ENCODE results near the gene UCK1. TPM values are rescaled to one million over a fixed set of nuclear protein-coding genes. Genes with fewer than 3 reads are reported as not detected.

The UCK1 gene
- total RNA-seq, 2 donors from 2014 or later: 22.6 to 29.5 TPM

DNA sequence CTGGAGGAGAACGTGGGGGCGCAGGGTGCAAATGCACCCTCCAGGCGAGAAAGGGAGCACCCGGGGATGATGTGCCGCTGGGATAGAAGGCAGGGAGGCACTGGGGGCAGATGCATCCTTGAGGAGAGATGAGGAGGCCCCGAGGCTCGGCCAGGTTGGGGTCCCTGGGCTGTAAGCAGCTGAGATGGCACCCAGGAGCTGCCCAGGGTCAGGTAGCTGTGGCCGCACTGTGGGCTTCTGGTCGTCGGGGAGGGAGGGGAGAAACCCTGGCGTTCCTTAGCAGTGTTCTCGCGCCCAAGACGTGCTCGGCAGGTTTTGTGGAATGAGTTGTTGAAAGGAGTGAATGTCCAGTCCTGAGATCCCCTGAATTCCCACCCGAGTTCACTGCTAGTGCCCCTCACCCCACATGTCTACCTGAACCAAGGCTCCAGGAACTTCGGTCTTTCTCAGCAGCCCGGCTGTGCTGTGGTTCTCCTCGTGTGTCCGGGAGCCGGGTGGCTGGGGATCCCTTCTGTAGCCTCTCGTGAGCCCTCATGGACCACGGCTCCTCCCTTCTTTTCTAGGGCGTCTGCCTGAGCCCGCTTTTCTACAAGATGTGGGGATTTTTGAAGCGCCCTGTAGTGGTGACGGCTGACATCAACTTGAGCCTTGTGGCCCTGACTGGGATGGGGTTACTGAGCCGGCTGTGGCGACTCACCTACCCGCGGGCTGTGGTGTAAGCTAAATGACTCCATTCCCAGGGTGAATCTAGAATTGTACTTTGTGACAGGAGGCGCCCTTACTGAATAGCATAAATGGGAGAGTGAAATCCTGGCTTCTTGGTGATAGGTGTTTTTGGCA, 27.2 kb downstream of the UCK1 start:
- DNase-seq: peak in 1 of 2 donors; percentile 26
- peak; percentile 23 for ATAC-seq
- intact Hi-C loops (cut with DNase I, micrococcal nuclease): no loop called here

DNA sequence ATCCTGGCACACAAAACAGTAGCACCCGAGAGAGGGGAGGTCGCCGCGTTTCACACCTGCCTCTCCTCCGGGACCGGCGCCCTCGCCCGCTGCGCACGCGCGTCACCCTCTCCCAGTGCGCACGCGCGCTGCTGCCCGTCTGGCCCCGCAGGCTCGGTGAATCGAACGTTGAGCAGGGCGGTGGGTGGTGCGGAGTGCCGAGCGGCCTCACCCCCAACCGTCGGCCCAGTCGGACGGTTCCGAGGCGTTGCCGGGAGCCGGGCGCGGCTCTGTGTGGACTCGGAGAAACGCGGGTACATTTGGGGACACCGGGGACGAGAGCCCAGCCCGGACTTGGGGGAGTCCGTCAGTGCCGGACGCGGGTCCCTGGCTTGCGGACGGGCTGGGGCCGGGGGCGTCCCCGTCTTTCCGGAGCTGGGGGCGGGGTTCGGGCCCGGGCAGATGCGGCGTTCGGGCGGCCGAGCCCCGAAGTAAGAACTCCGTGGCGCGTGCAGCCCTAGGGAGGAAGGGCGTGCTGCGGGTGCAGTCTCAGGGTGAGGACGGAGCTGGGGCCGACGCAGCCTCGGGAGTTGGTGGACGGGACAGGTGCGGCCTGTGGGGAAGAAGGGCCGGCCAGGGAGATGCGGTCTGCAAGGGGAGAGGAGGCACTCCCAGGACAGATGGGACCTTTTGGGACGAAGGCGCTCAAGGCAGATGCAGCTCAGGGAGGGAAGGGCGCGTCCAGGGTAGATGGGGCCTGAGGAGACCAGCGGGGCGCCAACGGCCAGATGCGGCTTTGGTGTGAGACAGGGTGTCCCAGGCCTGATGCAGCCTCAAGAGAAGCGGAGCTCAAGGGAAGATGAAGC, 28.1 kb downstream of the UCK1 start, which contains the start of gene POMT1:
POMT1 (plus strand) TSS at position 138 of the 845 bp plus-strand sequence. CDS start 1,301 bp downstream, outside the sequence.
- ATAC-seq: peak; percentile 92
- DNase-seq: peak; percentile 86 to 90
- intact Hi-C loops (cut with DNase I, micrococcal nuclease): no loop called here

DNA sequence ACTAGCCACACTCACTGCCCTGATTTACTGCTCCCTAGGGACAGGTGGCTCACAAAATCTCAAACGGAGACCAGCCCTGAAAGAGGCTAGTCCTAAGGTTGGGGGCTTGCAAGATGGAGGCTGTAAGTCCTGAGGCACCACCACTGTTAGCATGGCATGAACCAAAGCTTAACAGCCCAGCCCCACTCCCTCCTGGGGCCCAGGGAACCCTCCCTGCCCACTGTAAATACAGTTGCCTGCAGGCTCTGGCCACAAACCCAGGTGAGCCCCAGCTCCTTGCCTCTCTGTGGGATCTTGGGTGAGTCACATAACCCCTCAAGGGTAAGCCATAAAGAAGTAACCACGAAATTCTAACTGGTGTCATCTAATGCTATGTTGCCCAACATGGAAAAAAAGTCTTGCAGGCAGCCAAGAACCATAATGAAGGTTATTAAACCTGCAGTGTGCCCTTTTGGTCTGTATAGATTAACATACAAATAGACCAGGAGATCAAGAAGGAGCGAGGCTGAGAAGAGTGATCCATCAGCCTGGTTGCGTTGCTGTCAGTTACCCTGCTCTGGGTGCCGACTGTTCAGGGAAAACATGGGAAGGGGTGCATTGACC, 30.0 kb downstream of the UCK1 start:
- DNase-seq (no peak), ATAC-seq (no peak)
- intact Hi-C loops (cut with DNase I, micrococcal nuclease): no loop called here

DNA sequence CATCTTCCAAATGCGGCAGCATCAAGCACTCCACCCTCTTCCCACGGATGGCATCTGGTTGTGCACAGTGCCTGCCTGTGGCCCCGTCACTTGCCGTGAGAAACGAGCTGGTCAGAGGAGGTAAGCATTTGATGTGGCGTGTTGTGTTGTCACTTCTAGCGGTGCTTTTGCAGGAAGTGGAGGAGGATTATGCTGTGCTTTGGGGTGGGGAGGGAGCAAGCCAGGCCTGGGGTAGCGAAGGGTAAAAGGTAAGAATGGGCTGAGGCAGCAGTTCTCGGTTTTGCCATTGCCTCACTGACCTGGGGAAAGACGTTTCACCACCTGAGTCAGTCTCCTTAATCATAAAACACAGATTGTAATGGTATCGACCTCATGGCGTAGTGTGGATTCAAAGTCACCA, 30.7 kb downstream of the UCK1 start:
- ATAC-seq (no peak), DNase-seq (no peak)
- intact Hi-C loops (cut with DNase I, micrococcal nuclease): no loop called here

DNA sequence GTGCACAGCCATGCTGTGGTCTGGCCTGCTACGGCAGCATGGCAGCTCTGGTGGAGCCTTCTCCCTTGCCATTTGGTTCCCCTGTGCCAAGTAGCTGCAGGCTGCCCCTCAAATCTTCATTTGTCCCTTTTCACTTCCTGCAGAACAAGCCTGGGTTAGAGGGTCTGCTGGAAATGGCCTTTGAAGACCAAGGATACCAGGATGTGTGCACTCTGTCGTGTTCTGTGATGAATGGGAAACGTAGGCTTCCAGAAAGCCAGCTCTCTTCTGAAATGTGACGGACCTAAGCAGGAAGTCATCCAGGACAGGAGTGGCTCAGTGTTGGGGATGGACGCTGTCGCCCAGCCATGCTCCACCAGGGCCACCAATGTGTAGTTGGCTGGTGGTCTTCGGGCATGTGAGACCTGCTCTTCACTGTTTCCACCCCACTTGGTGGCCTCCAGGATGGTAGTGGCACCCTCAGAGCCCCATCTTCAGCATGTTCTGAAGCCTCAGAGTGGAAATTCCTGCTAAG, 31.8 kb downstream of the UCK1 start:
- intact Hi-C loops (cut with DNase I, micrococcal nuclease): no loop called here
- ATAC-seq (no peak), DNase-seq (no peak)

DNA sequence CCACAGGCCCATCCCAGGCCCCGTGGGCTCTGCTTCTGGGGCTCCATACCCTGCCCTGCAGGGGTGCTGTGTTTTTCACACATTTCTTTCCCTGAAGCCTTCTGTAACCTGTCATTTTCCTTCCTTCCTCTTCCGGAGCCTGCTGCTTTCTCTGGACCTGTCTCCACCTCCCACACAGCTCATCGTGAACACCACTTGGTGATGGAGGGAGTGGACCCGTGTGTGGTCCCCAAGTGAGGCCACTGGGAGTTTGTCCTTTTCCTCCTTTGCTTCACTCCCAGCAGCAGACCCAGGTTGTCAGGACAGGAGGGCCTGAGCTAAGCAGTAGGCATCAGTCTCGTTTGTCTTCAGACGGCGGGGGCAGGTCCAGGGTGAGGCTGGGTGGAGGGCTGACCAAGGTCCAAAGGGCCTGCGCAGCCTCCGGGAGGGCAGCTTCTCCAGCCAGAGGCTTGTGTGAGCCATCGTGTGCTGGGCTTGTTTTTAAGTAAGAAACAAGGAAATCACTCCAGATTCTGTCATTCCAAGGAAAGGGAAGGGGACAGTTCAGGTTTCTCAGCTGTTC, 34.1 kb downstream of the UCK1 start:
- DNase-seq (peak in 1 of 2 donors; percentile 42), ATAC-seq (peak; percentile 80)
- intact Hi-C loops (cut with DNase I, micrococcal nuclease): no loop called here

DNA sequence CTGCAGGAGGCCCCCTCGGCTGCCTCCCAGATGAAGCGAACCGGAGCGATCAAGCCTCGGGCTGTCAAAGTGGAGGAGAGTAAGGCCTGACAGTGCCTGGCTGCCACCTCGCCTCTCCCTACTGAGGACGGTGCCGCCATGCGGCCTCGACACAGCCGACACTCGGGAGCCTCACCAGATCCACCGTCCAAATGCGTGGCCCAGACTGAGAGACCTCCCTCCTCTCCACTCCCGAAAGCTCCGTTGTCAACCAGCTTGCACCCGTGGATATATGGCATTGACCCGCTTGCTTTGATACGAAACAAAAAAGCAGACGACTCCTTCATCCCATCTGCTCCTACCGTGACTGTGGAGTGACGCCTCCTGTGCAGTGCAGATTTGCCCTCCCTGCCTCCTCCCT, 35.3 kb downstream of the UCK1 start:
- DNase-seq: no peak
- intact Hi-C loops (cut with DNase I, micrococcal nuclease): no loop called here
- no peak for ATAC-seq

DNA sequence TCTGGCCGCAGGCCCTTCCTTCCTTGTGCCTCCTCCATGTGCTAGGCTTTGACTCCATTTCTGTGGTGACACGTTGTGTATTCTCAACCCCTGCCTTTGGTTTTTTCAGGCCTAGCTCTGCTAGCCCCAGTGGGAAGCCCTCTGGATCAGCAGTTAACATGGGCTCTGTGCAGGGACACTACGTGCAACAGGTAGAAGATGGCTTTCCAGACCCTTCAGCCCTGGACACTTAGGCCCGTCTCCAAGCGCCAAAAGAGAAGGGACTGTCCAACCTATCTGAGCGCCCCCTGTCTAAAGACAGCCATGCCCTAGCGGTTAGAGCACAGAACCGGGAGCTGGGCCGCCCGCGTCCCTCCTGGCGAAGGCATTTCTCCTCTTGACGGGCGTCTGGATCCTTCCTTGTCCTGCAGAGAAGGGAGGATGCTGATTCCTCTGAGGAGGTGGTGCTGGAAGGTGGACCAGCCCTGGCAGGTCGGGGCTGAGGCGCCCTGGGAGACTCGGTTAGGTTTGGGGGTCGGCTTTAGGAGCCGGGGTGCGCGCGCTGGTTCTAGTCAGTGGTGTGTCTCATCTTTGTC, 36.7 kb downstream of the UCK1 start:
- intact Hi-C loops (cut with DNase I, micrococcal nuclease): no loop called here
- ATAC-seq (no peak), DNase-seq (no peak)

DNA sequence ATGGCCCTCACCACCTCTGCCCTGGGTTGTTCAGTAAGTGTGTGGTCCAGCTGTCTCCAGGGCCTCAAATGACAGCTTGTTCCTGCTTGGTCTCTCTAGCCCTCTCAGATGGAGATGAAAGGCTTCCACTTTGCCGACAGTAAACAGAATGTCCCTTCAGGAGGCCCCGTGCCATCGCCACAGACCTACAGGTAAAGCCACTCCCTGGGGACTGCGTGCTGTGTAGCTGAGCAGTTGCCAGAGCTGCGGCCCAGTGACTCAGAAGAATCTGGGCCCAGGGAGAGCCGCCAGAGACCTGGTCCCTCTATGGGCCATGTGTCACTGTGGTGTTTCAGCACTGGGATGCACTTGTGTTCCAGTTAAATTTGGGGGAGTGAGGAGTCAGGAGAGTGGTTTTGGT, 39.0 kb downstream of the UCK1 start:
- ATAC-seq: no peak
- no peak for DNase-seq
- intact Hi-C loops (cut with DNase I, micrococcal nuclease): no loop called here

DNA sequence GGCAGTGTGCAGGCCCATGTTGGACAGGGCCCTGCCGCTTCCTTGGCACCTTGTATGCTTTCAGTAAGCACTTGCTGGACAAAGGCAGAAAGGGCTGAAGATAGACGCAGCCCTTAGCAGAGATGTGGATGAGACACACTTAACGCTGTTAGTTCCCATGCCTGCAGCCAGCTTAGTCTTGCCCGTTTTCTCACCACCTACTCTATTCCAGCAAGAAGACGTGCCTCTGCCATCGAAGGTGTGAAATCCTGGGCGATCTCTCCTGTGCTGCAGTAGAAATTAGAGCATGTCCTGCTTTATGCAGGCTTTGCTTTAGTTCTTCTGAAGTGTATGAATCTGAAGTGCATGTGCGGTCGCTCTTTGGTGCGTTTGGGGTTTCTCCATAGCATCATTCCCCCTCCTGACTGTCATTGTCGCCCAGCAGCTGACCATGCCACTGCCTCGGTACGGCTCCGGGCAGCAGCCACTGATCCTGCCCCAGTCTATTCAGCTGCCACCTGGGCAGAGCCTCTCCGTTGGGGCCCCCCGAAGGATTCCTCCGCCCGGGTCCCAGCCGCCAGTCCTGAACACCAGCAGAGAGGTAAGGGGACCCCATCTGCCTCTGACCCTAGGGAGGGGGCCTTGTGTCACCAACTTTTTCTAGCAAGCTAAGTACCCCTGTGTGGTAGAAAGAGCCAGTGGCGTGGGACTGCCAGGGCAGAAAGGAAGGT, 39.9 kb downstream of the UCK1 start:
- no peak for ATAC-seq
- intact Hi-C loops (cut with DNase I, micrococcal nuclease): no loop called here
- no peak for DNase-seq

DNA sequence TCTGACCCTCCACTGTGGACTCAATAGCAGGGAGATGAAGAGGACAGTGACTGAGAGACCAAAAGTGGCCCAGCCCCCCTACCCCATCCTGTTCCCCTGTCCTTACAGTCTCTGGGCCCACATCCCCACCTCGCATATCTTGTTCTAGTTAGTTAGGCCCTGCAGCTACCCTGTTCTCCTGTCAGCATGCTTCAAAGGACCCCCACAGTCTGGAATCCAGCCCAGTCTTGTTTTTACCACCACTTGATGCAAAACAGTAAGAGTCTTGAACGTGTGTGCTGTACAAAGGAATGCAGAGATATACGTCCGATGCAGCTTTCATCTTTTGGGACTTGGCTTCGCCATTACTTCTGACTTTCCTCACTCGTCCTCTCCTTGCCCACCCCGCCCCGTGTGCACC, 40.5 kb downstream of the UCK1 start:
- intact Hi-C loops (cut with DNase I, micrococcal nuclease): no loop called here
- DNase-seq (no peak), ATAC-seq (no peak)

DNA sequence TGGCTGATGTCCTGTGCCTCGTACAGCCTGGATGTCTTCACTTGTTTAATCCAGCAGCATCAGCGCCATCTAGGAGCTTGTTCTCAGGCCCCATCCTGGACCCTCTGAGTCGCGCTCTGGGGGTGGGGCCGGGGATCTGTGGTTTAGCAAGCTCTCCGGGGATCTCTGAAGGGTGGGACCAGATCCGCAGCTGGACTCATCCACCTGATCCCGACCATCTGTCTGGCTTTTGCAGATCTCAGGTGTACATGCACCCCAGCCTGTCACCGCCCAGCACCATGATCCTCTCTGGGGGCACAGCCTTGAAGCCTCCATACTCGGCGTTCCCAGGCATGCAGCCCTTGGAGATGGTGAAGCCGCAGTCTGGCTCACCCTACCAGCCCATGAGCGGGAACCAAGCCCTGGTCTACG, 43.4 kb downstream of the UCK1 start:
- intact Hi-C loops (cut with DNase I, micrococcal nuclease): no loop called here
- DNase-seq: no peak

DNA sequence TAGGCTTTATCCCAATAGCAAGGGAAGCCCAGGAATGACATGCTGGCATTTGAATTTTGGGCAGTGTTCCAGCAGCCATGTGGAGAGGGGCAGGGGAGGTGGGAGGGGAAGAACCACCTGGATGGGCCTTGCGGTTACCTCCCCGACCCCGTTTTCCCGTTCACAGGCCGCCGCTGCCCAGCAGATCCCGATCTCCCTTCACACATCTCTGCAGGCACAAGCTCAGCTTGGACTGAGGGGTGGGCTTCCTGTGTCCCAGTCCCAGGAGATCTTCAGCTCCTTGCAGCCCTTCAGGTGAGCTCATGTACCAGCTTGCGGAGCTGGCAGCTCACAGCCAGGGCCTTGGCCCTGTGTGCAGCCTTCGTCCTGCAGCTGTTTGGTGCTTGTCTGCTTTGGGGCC, 44.1 kb downstream of the UCK1 start:
- DNase-seq (no peak), ATAC-seq (no peak)
- intact Hi-C loops (cut with DNase I, micrococcal nuclease): no loop called here

More for the DNA sequence above, 43.4 kb downstream of the UCK1 start:
- ATAC-seq: no peak

DNA sequence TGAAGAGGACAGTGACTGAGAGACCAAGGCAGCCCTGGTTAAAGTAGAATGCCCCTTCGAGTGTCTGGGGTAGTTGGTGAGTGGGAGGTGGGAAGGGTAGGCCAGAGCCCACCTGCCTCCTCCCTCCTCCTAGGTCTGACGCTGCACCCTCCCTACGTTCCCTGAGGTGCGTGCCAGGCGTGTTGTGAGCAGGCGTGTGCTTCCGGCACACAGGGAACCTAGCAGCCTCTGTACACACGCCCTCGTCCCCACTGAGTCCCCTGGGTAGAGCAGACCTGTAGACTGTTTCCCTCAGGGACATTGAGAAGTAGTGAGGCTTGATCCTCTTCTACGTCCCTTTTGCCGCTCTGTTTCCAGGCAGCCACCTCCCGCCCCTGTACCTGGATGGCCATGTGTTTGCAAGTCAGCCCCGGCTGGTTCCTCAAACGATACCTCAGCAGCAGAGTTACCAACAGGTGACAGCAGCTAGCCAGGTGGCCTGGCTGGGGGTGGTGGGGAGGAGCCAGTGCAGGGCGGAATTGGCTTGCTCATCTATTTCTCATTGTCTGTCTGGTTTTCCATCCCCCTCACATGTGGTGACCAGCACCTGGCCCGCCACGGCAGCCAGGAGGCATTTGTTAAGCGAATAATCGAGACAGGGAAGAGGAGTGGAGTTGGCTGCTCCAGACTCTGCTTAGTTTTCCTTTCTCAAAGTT, 45.2 kb downstream of the UCK1 start:
- intact Hi-C loops (cut with DNase I, micrococcal nuclease): no loop called here
- ATAC-seq (no peak), DNase-seq (no peak)

DNA sequence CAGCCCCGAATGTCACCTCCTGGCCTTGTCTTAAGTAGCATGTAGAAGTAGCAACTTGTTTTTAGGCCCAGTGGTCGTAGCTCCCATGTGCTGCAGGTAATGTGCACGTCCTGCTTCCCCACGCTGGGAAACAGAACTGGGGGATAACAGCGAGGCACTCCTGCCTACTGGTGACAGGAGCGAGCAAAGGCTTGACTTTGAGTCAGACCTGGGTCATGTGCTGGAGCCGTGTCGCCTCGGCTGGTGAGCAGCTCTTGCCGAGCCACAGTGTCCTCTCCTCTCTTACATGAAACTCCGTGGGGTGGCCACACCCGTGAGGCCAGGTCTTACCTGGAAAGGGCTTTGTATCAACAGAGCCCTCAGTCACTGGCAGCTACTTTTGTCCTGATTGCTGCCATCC, 45.9 kb downstream of the UCK1 start:
- intact Hi-C loops (cut with DNase I, micrococcal nuclease): no loop called here
- ATAC-seq: no peak
- no peak for DNase-seq

DNA sequence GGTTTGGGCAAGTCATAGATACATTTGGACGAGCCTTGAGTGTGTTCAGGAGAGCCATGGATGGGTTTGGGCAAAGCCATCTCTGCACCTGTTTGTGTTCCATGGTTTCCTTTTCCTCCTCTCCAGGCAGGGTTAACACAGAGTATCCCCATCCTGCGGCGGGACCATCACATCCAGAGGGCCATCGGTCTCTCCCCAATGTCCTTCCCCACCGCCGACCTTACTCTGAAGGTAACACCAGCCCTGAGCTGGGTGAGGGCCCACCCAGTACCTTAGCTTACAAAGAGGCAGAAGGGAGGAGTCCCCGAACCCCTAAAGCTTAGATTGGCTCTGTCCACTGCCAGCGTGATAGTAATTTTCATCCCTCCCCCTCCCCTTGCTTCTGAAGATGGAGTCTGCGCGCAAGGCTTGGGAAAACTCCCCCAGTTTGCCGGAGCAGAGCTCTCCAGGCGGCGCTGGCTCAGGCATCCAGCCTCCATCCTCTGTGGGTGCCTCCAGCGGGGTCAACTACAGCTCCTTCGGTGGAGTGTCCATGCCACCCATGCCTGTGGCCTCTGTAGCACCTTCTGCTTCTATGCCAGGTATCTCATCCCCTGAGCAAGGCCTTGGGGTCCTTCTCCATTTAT, 46.4 kb downstream of the UCK1 start:
- no peak for ATAC-seq
- intact Hi-C loops (cut with DNase I, micrococcal nuclease): no loop called here
- no peak for DNase-seq

DNA sequence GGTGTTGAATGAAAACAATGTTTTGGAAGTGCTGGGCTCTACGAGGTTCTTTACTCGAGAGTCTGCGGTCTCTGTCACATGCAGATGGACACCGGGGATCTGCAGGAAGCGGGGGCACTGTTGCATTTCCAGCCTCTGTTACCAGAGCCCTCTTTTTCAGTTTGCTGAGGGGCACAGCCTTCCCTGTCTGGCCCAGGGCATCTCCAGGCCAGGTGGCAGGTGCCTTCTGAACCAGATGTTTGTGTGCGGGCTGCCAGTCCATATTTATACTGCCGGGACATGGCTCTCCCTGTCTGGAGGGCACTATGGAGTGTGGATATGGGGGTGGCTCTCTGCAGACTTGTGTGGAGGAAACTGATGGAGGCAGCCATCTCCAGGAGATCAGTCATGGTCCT, 47.0 kb downstream of the UCK1 start:
- ATAC-seq (no peak), DNase-seq (no peak)
- intact Hi-C loops (cut with DNase I, micrococcal nuclease): no loop called here

Measured in left colon (tissue), 2 donors.